ENCODE measurements around the gene OSBPL9.

DNA sequence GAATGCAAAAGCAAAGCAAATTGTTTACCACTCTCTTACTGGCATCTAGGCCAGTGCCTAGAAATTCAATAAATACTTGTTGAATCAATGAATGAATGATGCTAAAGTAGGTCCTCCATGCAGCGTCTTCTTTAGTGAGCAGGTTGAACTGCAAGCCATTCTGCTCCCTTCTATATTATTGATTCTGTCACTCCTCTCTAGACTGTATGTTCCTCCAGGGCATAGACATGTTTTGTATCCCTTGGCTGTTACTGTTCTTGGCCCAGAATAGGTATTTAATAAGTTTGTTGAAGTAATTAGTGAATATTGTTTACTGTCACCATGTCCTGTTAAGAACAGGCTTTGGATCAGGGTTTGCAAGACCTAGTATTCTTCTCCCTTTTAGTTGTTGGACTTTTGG is 43.7 kb downstream of the OSBPL9 start:
- TF ChIP-seq, protein P1, sequence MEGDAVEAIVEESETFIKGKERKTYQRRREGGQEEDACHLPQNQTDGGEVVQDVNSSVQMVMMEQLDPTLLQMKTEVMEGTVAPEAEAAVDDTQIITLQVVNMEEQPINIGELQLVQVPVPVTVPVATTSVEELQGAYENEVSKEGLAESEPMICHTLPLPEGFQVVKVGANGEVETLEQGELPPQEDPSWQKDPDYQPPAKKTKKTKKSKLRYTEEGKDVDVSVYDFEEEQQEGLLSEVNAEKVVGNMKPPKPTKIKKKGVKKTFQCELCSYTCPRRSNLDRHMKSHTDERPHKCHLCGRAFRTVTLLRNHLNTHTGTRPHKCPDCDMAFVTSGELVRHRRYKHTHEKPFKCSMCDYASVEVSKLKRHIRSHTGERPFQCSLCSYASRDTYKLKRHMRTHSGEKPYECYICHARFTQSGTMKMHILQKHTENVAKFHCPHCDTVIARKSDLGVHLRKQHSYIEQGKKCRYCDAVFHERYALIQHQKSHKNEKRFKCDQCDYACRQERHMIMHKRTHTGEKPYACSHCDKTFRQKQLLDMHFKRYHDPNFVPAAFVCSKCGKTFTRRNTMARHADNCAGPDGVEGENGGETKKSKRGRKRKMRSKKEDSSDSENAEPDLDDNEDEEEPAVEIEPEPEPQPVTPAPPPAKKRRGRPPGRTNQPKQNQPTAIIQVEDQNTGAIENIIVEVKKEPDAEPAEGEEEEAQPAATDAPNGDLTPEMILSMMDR (conservative IDR thresholded peaks at IDR 0.05; ENCODE audit: low read length) = no peak
- no peak for TF ChIP-seq EZH2phosphoT487 (IDR thresholded peaks at IDR 0.05; ENCODE audit: borderline replicate concordance, low read depth, low read length)

All from OCI-LY7 (cell line).